ENCODE results near the gene TWNK. TPM values are rescaled to one million over a fixed set of nuclear protein-coding genes. Genes with fewer than 3 reads are reported as not detected.

The TWNK gene
- total and polyA plus RNA-seq, 9 of the 15 experiments (the other 6 are each of a cell fraction or from before 2014, with no cell fraction given) = 11.6 to 34.7 (median 17.4) TPM

DNA sequence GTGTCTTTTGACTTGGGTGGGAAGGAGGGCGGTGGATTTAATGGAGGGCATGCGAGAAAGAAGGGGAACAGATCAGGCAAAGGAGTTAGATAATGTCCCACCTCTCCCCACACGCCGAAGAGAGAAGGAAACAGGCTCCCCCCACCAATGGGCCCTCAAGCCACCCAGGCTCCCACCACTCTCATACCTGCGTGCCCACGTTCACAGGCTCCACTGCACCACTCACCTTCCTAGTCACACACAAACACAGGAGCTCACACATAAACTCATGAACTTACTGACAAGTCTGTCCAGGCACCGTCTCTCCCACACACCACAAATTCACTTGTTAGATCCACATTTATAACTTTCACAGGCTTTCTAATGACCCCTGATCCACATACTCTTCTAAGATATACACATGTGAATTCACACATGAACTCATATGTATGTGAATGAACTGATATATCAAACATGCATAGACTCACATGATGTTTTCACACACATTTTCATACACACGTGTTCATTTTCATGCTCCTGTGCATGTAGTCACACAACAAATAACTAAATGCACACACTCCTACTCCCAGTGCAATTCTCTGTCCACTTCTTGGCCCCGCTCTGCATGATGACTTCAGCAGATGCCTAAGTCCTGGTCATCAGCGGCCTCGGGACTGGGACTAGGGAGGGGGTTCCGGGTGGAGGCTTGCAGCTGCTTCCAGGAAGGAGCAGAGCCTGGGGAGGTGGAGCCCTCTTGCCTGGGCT is 13.7 kb downstream of the TWNK start:
- Histone ChIP-seq H4K20me1 (replicated peaks; ENCODE audit: control insufficient read depth, insufficient read depth, low read length) (no peaks in the 10 kb centered on the region), H3K9ac (ENCODE audit: insufficient read depth in 1 of 2, low read depth in 2 of 2, low read length in 2 of 2) (peak overlapping the region; percentile 85 to 90), H3K4me1 (replicated peaks in 1 of 2; ENCODE audit: control insufficient read depth in 2 of 2, insufficient read depth in 2 of 2, low read length in 2 of 2) (peaks cover 20 to 70% of the 10 kb centered on the region in 2 experiments; a peak in 4 of 5 replicates), H3K4me2 (ENCODE audit: insufficient read depth, low read length) (peak overlapping the region; percentile 100), H3K36me3 (ENCODE audit: control insufficient read depth, insufficient read depth, low read length) (peaks cover 37% of the 10 kb centered on the region; the same call in 2 of the 3 replicates), H3K9me1 (ENCODE audit: control insufficient read depth, insufficient read depth, low read length) (no peaks in the 10 kb centered on the region), H3K4me3 (peak overlapping the region; percentile 76), H2AFZ (ENCODE audit: low read depth, low read length) (no peak overlapping the region), H3K9me3 (replicated peaks; ENCODE audit: control insufficient read depth, insufficient read depth, low read depth, low read length) (no peaks in the 10 kb centered on the region), H3K27ac (ENCODE audit: extremely low read depth, low read depth, low read length) (peak overlapping the region; percentile 88), H3K79me2 (ENCODE audit: control insufficient read depth, insufficient read depth, low read length) (peaks cover 64% of the 10 kb centered on the region), H3K27me3 (ENCODE audit: control insufficient read depth in 2 of 2, insufficient read depth in 2 of 2, low read length in 2 of 2) (no peaks in the 10 kb centered on the region)
- in situ Hi-C loops (cut with MboI) (no loop called here), intact Hi-C loops (cut with micrococcal nuclease) (no loop called here)
- peak; percentile 3; the same call in 2 of the 3 replicates for ATAC-seq
- BruUV-seq (replicated peaks) = TSS peak; percentile 37
- ChIA-PET POLR2A (interaction anchor here (1.0 kb wide), 1 partner anchor 10 kb away, joined by 3 read pairs; no protein-coding TSS in a partner anchor), CTCF (ENCODE audit: low intra/inter-chr PET ratio) (interaction anchor here (9.3 kb wide), 1 partner anchor 12 kb away, joined by 150 read pairs; no protein-coding TSS in a partner anchor)
- FAIRE-seq = peak; percentile 65
- WGBS (ENCODE audit: insufficient coverage, low coverage, missing lambda C conversion rate) = 29% methylated on average over 8 of the region's 12 CpGs
- peak in 2 of 4 experiments; percentile 37 to 64 for DNase-seq (ENCODE audit: extremely low read depth in 1 of 4, low spot score in 3 of 4)
- TF ChIP-seq EP300 (IDR thresholded peaks at IDR 0.05; ENCODE audit: low read length) (no peak), NCOA2 (IDR thresholded peaks at IDR 0.05; ENCODE audit: partially characterized antibody in 2 of 2) (no peak), NCOA1 (IDR thresholded peaks at IDR 0.05; ENCODE audit: low read depth) (no peak), BACH1 (tag; IDR thresholded peaks at IDR 0.05) (no peak), MCM2 (IDR thresholded peaks at IDR 0.05; ENCODE audit: low read depth) (no peak), WHSC1 (IDR thresholded peaks at IDR 0.05; ENCODE audit: low read length) (no peak), ZNF408 (CRISPR knock-in tag; IDR thresholded peaks at IDR 0.05; ENCODE audit: low read depth) (no peak), CBX8 (IDR thresholded peaks at IDR 0.05; ENCODE audit: borderline replicate concordance, extremely low read depth, low read depth, low read length, poor library complexity, severe bottlenecking) (no peak), TEAD1 (CRISPR knock-in tag; IDR thresholded peaks at IDR 0.05) (no peak), CREB1 (IDR thresholded peaks at IDR 0.05) (no peak), CREB1 (CRISPR knock-in tag; IDR thresholded peaks at IDR 0.05) (no peak), DMBX1 (CRISPR knock-in tag; IDR thresholded peaks at IDR 0.05; ENCODE audit: borderline replicate concordance) (no peak), ZNF316 (IDR thresholded peaks at IDR 0.05) (no peak)
- TF ChIP-seq, protein P1, sequence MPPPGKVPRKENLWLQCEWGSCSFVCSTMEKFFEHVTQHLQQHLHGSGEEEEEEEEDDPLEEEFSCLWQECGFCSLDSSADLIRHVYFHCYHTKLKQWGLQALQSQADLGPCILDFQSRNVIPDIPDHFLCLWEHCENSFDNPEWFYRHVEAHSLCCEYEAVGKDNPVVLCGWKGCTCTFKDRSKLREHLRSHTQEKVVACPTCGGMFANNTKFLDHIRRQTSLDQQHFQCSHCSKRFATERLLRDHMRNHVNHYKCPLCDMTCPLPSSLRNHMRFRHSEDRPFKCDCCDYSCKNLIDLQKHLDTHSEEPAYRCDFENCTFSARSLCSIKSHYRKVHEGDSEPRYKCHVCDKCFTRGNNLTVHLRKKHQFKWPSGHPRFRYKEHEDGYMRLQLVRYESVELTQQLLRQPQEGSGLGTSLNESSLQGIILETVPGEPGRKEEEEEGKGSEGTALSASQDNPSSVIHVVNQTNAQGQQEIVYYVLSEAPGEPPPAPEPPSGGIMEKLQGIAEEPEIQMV (tag; conservative IDR thresholded peaks at IDR 0.05; ENCODE audit: low read depth) = no peak
- TF ChIP-seq, protein P2, sequence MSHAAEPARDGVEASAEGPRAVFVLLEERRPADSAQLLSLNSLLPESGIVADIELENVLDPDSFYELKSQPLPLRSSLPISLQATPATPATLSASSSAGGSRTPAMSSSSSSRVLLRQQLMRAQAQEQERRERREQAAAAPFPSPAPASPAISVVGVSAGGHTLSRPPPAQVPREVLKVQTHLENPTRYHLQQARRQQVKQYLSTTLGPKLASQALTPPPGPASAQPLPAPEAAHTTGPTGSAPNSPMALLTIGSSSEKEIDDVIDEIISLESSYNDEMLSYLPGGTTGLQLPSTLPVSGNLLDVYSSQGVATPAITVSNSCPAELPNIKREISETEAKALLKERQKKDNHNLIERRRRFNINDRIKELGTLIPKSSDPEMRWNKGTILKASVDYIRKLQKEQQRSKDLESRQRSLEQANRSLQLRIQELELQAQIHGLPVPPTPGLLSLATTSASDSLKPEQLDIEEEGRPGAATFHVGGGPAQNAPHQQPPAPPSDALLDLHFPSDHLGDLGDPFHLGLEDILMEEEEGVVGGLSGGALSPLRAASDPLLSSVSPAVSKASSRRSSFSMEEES (CRISPR knock-in tag; IDR thresholded peaks at IDR 0.05) = no peak
- TF ChIP-seq, protein P3, sequence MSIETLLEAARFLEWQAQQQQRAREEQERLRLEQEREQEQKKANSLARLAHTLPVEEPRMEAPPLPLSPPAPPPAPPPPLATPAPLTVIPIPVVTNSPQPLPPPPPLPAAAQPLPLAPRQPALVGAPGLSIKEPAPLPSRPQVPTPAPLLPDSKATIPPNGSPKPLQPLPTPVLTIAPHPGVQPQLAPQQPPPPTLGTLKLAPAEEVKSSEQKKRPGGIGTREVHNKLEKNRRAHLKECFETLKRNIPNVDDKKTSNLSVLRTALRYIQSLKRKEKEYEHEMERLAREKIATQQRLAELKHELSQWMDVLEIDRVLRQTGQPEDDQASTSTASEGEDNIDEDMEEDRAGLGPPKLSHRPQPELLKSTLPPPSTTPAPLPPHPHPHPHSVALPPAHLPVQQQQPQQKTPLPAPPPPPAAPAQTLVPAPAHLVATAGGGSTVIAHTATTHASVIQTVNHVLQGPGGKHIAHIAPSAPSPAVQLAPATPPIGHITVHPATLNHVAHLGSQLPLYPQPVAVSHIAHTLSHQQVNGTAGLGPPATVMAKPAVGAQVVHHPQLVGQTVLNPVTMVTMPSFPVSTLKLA (conservative IDR thresholded peaks at IDR 0.05) = 0 out of 4 replicates have a peak, but pooled peaks of 1 of the 2 experiments have one; percentile 12

All from K562 (cell line).